HG02884 (cell line): ENCODE data around the gene TRIM65.

ENCODE experiments used
- ATAC-seq: cut with Tn5 transposase; IDR thresholded peaks from one replicate; pipeline ENCODE4 v1.9.1; 2021; ENCODE audit warnings: mild to moderate bottlenecking, moderate library complexity; ENCODE audit not compliant: unreplicated experiment

The TRIM65 gene, protein sequence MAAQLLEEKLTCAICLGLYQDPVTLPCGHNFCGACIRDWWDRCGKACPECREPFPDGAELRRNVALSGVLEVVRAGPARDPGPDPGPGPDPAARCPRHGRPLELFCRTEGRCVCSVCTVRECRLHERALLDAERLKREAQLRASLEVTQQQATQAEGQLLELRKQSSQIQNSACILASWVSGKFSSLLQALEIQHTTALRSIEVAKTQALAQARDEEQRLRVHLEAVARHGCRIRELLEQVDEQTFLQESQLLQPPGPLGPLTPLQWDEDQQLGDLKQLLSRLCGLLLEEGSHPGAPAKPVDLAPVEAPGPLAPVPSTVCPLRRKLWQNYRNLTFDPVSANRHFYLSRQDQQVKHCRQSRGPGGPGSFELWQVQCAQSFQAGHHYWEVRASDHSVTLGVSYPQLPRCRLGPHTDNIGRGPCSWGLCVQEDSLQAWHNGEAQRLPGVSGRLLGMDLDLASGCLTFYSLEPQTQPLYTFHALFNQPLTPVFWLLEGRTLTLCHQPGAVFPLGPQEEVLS

GRCh38 chr17:75896415-75897159 is at the start of gene TRIM65:
Gene TRIM65, minus strand, starts transcription at chr17:75896951. Its CDS starts 14 bp downstream, at chr17:75896937.
- ATAC-seq, result peak; percentile 47

- no peak for ATAC-seq
These were observed 48.5 kb upstream of the TRIM65 start for GRCh38 chr17:75945211-75945610.

DNA sequence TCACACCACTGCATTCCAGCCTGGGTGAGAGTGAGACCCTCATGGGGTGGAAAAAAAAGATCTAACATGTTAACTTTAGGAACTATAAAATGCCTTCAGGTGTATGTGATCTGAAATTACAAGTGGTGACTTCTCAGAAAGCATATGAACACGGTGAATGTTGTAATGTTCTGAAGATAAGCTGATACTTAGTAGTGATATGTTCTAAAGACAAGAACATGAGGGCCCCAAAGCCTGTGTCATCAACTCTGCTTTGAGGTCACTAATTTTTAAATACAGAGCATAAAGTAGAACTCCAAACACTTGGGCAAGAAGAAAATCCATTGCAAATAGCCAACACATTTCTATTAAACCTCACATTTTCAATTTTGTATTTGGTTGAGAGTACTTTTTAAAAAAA is 46.7 kb upstream of the TRIM65 start:
- no peak for ATAC-seq

DNA sequence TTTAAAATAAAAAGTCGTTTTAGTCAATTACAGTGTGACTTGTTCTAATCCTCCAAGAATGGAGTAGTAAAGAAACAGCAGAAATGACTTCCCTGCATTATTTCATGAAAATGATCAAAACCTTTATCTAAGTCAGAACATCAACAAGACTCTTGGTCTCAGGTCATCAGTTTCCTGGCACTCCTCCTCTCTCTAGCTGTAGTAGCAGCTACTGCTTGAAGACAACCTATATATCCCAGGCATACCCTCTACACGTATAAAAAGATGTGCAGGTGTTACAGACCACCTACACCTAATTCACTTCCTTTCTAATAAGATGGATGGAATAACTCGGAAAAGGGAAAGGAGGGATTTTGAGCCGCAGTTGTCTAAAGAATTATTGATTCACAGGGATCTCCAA is 45.7 kb upstream of the TRIM65 start:
- no peak for ATAC-seq

GRCh38 chr17:75941442-75941819 is 44.7 kb upstream of the TRIM65 start:
- ATAC-seq, result no peak

GRCh38 chr17:75940727-75941441 is 44.1 kb upstream of the TRIM65 start, which contains the start of gene FBF1:
Gene FBF1, minus strand, starts transcription at chr17:75941042. Its CDS starts 2,893 bp downstream, at chr17:75938149.
- ATAC-seq, result peak; percentile 92

DNA sequence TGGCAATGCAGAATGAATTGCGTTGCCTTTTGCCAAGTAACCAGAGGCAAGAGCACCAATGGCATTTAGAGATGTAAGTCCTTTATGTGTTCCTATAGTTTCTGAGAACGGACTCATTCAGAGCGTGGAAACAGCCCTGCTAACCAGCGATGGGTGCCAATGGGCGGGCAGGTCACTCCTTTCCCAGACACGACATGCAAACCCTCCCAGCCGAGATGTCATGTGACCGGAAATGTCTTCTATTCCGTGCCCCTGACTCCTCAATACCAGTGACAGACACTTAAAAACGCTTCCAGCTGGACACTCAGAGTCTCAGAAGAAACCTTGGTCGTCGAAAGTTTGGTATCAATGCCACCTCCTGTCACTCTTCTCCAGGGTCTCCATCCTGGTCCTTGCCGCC is 40.9 kb upstream of the TRIM65 start:
- ATAC-seq, result no peak

- ATAC-seq, result no peak
These were observed 37.1 kb upstream of the TRIM65 start for GRCh38 chr17:75933808-75934207.

- no peak for ATAC-seq
These were observed 36.1 kb upstream of the TRIM65 start for GRCh38 chr17:75932852-75933251.

DNA sequence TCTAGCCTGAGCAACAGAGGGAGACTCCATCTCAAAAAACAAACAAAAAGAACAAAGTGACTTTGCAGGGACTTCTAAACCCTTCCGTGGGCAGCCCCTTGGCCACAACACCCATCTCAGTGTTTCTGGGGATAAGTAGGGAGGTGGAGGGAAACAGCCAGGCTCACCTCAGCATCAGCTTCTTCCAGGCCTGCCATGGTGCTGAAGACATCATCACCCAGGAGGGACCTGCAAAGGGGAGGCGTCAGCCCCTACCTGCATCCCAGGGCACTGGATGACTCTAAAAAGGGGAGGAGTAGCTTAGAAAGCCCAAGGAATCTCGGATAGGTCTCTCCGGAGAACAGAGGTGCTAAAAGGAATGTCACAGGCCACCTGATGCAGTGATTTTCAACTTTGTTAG is 34.3 kb upstream of the TRIM65 start:
- ATAC-seq, result no peak

- no peak for ATAC-seq
These were observed 30.7 kb upstream of the TRIM65 start for GRCh38 chr17:75927286-75927922.

- no peak for ATAC-seq
These were observed 29.7 kb upstream of the TRIM65 start for GRCh38 chr17:75926456-75926855.

DNA sequence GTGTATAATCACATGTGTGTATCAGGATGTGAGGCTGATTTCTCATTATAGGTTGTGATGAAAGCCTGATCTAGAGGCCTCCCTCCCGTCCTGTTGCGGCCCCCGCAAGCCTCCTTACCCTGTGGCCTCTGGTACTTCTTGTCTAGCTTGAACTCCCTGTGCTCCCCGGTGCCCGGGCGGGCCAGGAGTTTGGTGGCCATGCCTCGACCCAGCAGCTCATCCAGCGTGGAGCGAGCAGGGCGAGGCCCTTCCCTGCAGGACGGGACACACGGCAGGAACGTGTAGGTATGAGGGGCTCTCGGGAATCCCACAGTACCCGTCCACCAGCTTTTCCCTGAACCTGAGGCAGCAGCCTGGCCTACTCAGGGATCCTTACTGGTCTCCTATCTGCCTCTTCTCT is 29.2 kb upstream of the TRIM65 start:
- no peak for ATAC-seq

DNA sequence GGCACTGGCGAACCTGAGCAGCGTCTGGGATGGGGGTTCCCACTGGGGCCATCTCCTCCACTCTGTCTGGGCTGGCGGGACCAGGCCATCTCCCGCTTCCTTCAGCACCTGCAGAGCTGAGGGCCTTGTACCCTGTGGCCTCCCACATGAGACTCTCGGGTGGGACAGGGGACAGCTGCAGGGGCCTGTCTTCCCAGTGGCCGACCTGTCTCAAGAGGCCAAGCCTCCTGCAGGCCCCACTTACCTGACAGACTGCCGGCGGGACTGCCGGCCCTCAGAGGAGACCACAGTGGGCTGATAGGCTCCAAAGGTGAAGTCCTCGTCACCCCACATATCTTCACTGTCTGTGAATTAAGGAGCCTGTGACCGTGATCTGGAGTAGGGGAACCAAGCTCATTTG is 28.4 kb upstream of the TRIM65 start:
- ATAC-seq, result no peak

DNA sequence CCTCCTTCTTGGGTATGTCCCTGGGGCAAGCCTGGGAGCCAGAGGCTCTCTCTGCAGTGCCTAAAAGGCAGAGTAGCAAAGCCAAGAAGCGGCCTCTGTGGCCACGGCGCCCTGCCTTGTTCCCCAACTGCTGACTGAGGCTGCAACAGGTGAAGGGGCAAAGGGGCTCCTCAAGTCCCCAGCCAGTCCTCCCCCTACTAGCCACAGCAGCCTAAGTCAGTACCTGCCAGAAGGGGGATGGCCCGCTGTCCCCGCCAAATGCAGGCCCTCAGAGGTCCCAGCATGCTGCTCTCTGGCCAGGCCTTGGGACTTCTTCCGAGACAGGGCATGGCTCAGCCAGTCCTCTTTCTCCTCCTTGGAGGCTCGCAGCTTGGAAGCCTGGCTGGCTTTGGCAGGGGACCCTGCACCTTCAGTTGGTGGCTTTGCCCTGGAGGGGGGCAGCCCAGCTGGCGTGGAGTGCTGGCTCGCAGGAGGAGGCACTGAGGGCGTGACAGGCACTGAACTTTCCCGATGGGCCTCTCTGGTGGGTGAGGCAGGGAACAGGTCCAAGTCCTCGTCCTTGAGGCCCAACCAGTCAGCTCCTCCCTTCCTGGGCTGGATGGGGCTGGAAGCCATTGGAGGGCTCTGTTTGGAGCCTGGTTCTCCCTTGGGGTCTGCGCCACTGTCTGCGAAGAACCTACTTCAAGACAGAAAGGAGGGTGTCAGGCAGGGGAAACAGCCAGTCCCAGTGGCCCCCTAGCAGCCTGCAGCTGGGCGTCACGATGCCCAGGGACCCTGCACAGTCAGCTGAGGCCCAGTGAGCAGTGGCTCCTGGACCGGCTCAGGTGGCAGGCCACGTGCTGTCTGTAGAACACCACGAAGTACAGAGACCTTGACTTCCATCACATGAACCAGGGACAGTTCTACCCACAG is 26.5 kb upstream of the TRIM65 start:
- ATAC-seq, result no peak

- ATAC-seq, result no peak
These were observed 25.6 kb upstream of the TRIM65 start for GRCh38 chr17:75922173-75922961.

DNA sequence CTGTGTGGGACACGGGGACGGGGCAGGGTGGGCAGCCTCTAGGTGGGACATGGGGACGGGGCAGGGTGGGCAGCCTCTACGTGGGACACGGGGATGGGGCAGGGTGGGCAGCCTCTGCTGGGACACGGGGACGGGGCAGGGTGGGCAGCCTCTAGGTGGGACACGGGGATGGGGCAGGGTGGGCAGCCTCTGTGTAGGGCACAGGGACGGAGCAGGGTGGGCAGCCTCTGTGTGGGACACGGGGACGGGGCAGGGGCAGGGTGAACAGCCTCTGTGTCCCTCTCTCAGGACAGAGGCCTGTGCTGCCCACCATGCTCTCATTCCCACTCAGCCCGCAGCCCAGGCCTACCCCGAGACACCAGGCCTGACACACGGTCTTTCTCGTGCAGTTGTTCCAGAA is 24.8 kb upstream of the TRIM65 start:
- ATAC-seq, result no peak

GRCh38 chr17:75920045-75920560 is 23.4 kb upstream of the TRIM65 start:
- no peak for ATAC-seq

- ATAC-seq, result no peak
These were observed 22.9 kb upstream of the TRIM65 start for GRCh38 chr17:75919611-75920010.
